ENCODE measurements around the gene RRP9.
A peak's percentile ranks its signal among the peaks of the same experiment; 100 is the strongest.

DNA sequence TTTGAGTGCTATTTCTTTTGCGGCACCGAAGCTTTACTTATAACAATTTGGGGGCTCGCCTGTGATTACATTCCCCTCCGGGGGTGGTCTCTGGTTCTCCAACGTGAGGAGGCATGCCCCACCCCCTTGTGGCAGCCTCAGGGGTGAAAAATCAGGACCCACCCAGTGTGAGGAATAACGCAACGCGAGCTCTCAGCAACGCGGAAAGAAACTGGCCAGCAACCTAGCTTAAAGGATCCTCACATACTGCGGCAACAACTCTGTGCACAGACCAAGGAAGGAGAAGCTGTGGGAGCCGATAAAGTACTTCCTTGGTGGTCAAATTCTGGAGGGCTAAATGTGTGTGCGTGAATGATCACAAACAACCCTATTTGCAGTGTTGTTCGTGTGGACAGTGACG is 44.3 kb downstream of the RRP9 start:
- TF ChIP-seq, protein P1, sequence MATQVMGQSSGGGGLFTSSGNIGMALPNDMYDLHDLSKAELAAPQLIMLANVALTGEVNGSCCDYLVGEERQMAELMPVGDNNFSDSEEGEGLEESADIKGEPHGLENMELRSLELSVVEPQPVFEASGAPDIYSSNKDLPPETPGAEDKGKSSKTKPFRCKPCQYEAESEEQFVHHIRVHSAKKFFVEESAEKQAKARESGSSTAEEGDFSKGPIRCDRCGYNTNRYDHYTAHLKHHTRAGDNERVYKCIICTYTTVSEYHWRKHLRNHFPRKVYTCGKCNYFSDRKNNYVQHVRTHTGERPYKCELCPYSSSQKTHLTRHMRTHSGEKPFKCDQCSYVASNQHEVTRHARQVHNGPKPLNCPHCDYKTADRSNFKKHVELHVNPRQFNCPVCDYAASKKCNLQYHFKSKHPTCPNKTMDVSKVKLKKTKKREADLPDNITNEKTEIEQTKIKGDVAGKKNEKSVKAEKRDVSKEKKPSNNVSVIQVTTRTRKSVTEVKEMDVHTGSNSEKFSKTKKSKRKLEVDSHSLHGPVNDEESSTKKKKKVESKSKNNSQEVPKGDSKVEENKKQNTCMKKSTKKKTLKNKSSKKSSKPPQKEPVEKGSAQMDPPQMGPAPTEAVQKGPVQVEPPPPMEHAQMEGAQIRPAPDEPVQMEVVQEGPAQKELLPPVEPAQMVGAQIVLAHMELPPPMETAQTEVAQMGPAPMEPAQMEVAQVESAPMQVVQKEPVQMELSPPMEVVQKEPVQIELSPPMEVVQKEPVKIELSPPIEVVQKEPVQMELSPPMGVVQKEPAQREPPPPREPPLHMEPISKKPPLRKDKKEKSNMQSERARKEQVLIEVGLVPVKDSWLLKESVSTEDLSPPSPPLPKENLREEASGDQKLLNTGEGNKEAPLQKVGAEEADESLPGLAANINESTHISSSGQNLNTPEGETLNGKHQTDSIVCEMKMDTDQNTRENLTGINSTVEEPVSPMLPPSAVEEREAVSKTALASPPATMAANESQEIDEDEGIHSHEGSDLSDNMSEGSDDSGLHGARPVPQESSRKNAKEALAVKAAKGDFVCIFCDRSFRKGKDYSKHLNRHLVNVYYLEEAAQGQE (IDR thresholded peaks at IDR 0.05; ENCODE audit: low read depth) = no peak
- TF ChIP-seq ZNF274 (IDR thresholded peaks at IDR 0.05; ENCODE audit: low read depth, low read length) (no peak), POLR2A (IDR thresholded peaks at IDR 0.05; ENCODE audit: borderline replicate concordance, extremely low read depth, insufficient read depth, insufficient read length) (no peak), EZH2 (IDR thresholded peaks at IDR 0.05) (no peak), SIN3A (IDR thresholded peaks at IDR 0.05; ENCODE audit: low read depth) (no peak; the same call in 1 of the 2 replicates), POLR2AphosphoS5 (IDR thresholded peaks at IDR 0.05; ENCODE audit: low read depth, low read length) (peak; percentile 63), SRF (IDR thresholded peaks at IDR 0.05; ENCODE audit: low read depth) (no peak), YY1 (IDR thresholded peaks at IDR 0.05; ENCODE audit: extremely low read depth, insufficient replicate concordance, low read depth, low read length) (no peak), JUND (IDR thresholded peaks at IDR 0.05) (no peak)
- TF ChIP-seq, protein P2, sequence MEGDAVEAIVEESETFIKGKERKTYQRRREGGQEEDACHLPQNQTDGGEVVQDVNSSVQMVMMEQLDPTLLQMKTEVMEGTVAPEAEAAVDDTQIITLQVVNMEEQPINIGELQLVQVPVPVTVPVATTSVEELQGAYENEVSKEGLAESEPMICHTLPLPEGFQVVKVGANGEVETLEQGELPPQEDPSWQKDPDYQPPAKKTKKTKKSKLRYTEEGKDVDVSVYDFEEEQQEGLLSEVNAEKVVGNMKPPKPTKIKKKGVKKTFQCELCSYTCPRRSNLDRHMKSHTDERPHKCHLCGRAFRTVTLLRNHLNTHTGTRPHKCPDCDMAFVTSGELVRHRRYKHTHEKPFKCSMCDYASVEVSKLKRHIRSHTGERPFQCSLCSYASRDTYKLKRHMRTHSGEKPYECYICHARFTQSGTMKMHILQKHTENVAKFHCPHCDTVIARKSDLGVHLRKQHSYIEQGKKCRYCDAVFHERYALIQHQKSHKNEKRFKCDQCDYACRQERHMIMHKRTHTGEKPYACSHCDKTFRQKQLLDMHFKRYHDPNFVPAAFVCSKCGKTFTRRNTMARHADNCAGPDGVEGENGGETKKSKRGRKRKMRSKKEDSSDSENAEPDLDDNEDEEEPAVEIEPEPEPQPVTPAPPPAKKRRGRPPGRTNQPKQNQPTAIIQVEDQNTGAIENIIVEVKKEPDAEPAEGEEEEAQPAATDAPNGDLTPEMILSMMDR (IDR thresholded peaks at IDR 0.05 in 2 of 3, conservative IDR thresholded peaks at IDR 0.05 in 1 of 3; ENCODE audit: borderline replicate concordance in 1 of 3, insufficient read depth in 1 of 3, low read depth in 2 of 3, low read length in 2 of 3) = no peak; a peak in 1 of 6 replicates
- TF ChIP-seq, protein P3, sequence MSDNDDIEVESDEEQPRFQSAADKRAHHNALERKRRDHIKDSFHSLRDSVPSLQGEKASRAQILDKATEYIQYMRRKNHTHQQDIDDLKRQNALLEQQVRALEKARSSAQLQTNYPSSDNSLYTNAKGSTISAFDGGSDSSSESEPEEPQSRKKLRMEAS (IDR thresholded peaks at IDR 0.05) = no peak
